ENCODE data around the gene LARGE1.

Gene LARGE1

DNA sequence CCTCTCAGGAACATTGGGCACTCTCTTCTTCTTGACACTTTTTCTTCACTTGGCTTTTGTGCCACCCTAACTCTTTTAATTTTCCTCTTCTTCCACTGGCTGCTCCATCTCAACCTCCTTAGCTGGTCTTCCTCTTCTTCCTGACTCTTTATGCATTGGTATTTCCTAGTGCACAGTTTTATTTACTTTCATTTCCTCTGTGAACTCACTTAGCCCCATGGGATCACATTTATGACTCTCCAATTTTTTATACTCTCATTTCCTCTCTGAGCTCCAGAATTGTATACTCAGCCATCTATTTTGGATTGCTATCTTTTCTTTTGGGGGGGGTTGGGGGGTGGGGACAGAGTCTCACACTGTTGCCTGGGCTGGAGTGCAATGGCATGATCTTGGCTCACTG is 38.5 kb upstream of the LARGE1 start:
- TF ChIP-seq GABPA (IDR thresholded peaks at IDR 0.05; ENCODE audit: low read depth): no peak
- TF ChIP-seq POLR2AphosphoS5 (IDR thresholded peaks at IDR 0.05; ENCODE audit: low read depth): no peak
- no peak for TF ChIP-seq SPI1 (IDR thresholded peaks at IDR 0.05; ENCODE audit: borderline replicate concordance, low read depth)
- TF ChIP-seq REST (IDR thresholded peaks at IDR 0.05; ENCODE audit: insufficient replicate concordance, low read depth): no peak
- TF ChIP-seq, protein P1, sequence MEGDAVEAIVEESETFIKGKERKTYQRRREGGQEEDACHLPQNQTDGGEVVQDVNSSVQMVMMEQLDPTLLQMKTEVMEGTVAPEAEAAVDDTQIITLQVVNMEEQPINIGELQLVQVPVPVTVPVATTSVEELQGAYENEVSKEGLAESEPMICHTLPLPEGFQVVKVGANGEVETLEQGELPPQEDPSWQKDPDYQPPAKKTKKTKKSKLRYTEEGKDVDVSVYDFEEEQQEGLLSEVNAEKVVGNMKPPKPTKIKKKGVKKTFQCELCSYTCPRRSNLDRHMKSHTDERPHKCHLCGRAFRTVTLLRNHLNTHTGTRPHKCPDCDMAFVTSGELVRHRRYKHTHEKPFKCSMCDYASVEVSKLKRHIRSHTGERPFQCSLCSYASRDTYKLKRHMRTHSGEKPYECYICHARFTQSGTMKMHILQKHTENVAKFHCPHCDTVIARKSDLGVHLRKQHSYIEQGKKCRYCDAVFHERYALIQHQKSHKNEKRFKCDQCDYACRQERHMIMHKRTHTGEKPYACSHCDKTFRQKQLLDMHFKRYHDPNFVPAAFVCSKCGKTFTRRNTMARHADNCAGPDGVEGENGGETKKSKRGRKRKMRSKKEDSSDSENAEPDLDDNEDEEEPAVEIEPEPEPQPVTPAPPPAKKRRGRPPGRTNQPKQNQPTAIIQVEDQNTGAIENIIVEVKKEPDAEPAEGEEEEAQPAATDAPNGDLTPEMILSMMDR (IDR thresholded peaks at IDR 0.05; ENCODE audit: insufficient read depth, low read length): no peak
- no peak for DNase-seq (ENCODE audit: low read depth in 1 of 2, low spot score in 1 of 2)
- H3K27me3 ChIP-seq (ENCODE audit: insufficient read depth, poor library complexity, severe bottlenecking): no peaks in the 10 kb centered on the region
- no peak overlapping the region for H3K27ac ChIP-seq (replicated peaks)
- H3K4me3 ChIP-seq (replicated peaks; ENCODE audit: insufficient read depth, low read length): no peak overlapping the region

DNA sequence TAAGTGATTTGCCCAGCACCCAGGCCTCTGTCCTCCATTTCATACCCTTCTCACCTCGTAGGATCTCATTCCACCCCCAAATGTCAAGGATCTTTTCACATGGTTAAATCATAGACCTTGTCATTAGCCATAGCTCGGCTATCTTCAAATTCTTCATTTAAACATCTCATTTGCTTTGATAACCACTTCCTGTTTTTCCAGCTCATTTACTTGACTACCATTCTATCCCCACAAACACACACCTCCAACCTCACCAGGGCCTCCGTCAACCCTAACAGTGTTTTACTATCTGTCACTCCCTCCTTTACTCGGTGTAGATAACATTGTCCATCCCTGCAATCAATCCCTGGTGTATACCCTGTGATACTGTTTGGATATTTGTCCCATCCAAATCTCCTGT is 36.8 kb upstream of the LARGE1 start:
- no peak for DNase-seq (ENCODE audit: low read depth in 1 of 2, low spot score in 1 of 2)
- H3K27ac ChIP-seq (replicated peaks): no peak overlapping the region
- H3K4me3 ChIP-seq (replicated peaks; ENCODE audit: insufficient read depth, low read length): no peak overlapping the region
- TF ChIP-seq POLR2AphosphoS5 (IDR thresholded peaks at IDR 0.05; ENCODE audit: low read depth): no peak
- no peak for TF ChIP-seq GABPA (IDR thresholded peaks at IDR 0.05; ENCODE audit: low read depth)
- TF ChIP-seq SPI1 (IDR thresholded peaks at IDR 0.05; ENCODE audit: borderline replicate concordance, low read depth): peak; percentile 49
- TF ChIP-seq, protein P1 (IDR thresholded peaks at IDR 0.05; ENCODE audit: insufficient read depth, low read length): no peak
- H3K27me3 ChIP-seq (ENCODE audit: insufficient read depth, poor library complexity, severe bottlenecking): no peaks in the 10 kb centered on the region

GRCh38 chr22:33952776-33953175 is 32.5 kb upstream of the LARGE1 start:
- H3K27me3 ChIP-seq (ENCODE audit: insufficient read depth, poor library complexity, severe bottlenecking): no peaks in the 10 kb centered on the region
- H3K27ac ChIP-seq (replicated peaks): no peak overlapping the region
- no peak overlapping the region for H3K4me3 ChIP-seq (replicated peaks; ENCODE audit: insufficient read depth, low read length)
- DNase-seq (ENCODE audit: low read depth in 1 of 2, low spot score in 1 of 2): no peak
- TF ChIP-seq POLR2AphosphoS5 (IDR thresholded peaks at IDR 0.05; ENCODE audit: low read depth) (no peak), GABPA (IDR thresholded peaks at IDR 0.05; ENCODE audit: low read depth) (no peak), SPI1 (IDR thresholded peaks at IDR 0.05; ENCODE audit: borderline replicate concordance, low read depth) (no peak), REST (IDR thresholded peaks at IDR 0.05; ENCODE audit: insufficient replicate concordance, low read depth) (no peak)
- TF ChIP-seq, protein P1 (IDR thresholded peaks at IDR 0.05; ENCODE audit: insufficient read depth, low read length): no peak

DNA sequence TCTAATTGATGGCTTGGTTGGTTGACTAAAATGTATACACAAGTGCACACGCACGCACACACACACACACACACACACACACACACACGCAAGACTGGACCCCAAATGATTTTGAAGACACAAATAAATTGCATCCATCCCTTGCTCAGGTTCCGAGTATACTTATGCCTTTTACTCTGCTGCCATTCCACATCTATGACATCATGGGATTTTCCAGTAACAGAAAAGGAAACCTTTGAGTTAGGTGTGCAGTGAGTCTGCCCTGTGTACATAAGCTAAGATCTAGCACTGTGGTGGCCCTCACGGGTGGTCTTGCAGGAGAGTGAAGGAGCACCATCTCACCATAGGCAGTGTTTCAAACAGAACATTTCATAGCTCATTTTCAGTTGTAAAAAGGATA is 20.5 kb upstream of the LARGE1 start:
- Histone ChIP-seq H3K27ac (replicated peaks) (no peak overlapping the region), H3K4me3 (replicated peaks; ENCODE audit: insufficient read depth, low read length) (no peak overlapping the region), H3K27me3 (ENCODE audit: insufficient read depth, poor library complexity, severe bottlenecking) (no peaks in the 10 kb centered on the region)
- TF ChIP-seq POLR2AphosphoS5 (IDR thresholded peaks at IDR 0.05; ENCODE audit: low read depth) (no peak), SPI1 (IDR thresholded peaks at IDR 0.05; ENCODE audit: borderline replicate concordance, low read depth) (no peak), REST (IDR thresholded peaks at IDR 0.05; ENCODE audit: insufficient replicate concordance, low read depth) (no peak), GABPA (IDR thresholded peaks at IDR 0.05; ENCODE audit: low read depth) (no peak)
- TF ChIP-seq, protein P1 (IDR thresholded peaks at IDR 0.05; ENCODE audit: insufficient read depth, low read length): no peak
- no peak for DNase-seq (ENCODE audit: low read depth in 1 of 2, low spot score in 1 of 2)
